GM11168 (cell line): ENCODE measurements around the gene CEP290.
"Not testable (repeated sequence)": the region's sequence is repeated elsewhere in the genome, so short reads cannot be mapped to it uniquely, and the experiment has no call there.

Source experiments
- in situ Hi-C: fragments of 300-500 bp; cut with MboI; formaldehyde crosslinking; loops from one replicate; pipeline ENCODE4 v1.12.0; 2022; ENCODE audit warnings: low sequenced_read_pairs; ENCODE audit not compliant: unreplicated experiment

Gene CEP290

DNA sequence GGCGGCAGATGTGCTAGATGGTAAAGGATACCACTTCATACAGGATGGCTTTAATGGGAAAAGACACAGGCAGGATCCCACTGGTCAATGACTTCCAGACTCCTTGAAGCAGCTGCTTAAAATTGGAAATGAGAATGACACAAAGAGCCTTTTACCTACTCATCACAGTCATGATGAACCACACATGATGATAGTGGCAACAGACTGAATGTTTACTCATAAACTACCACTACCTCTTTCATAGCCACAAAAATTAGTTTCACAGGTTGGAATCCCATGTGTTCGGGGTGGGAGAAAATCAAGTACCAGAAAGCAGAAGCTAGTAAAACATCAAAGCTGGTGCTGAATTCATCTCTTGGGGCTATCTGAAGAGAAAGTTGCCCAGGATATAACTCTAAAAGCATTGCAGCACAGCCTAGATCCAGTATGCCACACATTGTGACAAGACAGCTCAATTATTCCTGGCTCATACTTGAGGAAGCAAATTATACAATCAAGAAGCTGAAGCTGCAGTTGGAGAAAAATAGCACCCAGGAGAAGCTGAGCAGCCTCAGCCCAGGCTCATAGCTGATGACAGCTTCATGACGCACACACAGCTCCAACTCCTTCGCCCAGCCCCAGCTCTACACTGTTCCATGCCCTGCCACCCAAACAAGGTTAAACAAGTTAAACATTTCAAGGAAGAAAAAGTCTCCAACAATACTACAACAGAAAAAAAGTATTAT lies 83.7 kb downstream of the CEP290 start:
- in situ Hi-C loops, result no loop called here

- in situ Hi-C loops, result no loop called here
These were observed 85.3 kb downstream of the CEP290 start for GRCh38 chr12:88056571-88056970.

DNA sequence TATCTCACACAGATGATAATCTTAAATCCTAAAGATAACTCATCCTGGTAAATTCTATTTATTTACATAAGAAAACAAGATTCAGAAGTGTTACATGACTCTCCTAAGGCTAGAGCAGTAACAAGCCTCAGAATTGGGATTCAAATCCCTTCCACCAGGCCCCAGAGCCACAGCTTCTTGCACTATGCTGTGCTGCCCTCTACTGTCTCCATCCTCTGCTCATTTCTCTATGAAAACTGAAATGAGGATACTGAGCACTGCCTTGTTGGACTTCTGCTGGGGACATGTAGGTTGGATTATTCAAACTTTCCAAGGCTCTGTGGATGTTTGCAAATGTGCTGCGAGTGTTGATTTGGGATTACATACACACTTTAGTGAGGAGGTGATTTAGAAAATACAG lies 89.2 kb downstream of the CEP290 start:
- in situ Hi-C loops, result no loop called here

DNA sequence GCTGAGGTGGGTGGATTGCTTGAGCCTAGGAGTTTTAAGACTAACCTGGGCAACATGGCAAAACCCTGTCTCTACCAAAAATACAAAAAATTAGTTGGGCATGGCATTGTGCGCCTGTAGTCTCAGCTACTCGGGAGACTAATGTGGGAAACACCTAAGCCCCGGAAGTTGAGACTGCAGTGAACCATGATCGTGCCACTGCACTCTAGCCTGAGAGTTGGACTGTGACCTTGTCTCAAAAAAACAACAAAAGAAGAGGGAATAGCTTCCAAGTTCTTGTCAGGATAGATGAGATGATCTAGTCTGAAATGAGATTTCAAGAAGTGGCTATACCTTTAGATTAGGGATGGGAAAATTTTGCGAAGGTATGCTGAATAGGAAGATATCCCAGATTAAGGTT lies 97.9 kb downstream of the CEP290 start:
- in situ Hi-C loops, result no loop called here

DNA sequence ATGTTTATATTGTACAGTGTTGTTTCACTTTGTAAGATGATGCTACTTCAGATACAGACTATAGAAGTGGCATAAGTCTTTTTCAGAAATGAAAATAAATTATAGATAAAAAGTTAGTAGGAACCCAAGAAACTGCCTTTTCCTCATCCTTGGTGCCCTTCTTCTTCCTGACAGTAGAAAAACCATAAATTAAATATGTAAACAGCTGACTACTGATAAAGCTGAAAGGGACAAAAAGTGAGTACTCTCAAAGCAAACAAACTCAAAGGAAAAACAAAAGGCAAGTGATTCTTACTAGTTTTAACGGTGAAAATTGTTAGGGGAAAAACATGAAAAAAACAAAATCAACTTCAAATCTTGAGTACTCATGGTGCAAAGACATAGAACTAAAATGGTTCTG lies 104.1 kb downstream of the CEP290 start:
- in situ Hi-C loops, result no loop called here

DNA sequence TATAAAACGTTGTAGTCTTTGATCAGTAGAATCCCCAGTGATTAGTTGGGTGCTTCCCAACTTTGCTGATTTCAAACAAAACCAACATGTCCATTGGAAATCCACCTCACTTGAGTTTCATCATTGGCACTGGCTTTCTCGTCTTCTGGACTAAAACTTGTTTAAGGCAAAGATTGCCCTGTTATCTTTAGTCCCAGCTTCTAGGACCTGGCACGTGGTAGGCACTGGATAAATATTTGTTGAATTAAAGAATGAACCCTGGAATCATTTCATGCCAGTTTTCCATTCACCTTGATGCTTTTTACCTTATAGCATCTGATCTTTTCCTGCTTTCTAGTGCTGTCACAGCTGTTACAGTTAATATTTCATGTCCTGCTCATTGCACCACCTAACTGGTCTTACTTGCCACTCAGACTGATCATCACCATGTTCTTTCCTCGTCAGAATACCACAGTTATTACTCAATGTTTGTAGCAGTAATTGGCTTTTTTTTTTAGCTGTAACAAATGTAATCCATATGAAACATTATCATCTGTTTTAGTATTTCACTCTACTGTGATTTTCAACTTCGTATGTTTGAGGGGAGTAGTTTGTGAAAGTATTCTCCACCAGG lies 105.4 kb downstream of the CEP290 start:
- in situ Hi-C loops, result no loop called here

- in situ Hi-C loops, result no loop called here
These were observed 106.0 kb downstream of the CEP290 start for GRCh38 chr12:88035907-88036289.

DNA sequence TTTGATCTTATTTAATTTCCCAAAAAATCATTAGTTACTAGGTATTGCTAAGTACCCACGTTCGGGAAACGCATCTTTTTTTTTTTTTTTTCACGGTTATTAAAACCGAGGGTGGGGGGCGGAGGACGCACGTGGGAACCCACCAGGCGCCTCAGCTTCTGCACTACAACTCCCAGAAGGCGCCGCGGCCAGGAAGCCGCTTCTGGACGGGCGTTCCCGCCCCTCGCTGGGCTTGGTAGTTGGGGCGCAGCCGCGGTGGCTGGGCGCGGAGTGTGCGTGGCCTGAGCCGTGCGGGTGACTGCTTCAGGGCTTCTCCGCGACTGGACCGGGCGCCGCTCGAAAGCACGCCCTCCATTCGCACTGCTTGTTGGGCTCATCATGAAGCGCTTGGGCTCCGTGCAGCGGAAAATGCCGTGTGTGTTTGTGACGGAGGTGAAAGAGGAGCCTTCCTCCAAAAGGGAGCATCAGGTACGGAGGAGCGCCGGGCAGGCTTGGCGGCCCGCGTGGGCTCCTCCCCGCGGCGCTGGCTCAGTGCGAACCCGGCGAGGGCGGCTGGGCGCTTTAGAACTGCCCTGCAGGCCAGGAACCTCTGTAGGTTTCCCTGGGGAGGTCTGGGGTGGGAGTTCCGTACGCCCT lies 106.5 kb downstream of the CEP290 start:
- in situ Hi-C loops, result no loop called here

GRCh38 chr12:88031161-88031560 lies 110.7 kb downstream of the CEP290 start:
- in situ Hi-C loops, result not testable (repeated sequence)

- in situ Hi-C loops, result no loop called here
These were observed 112.7 kb downstream of the CEP290 start, which contains the start of gene C12orf50 for GRCh38 chr12:88029093-88029665. TSS of gene C12orf50 (minus strand) at chr12:88029401. CDS start at chr12:88026962, 2,439 bp downstream.

DNA sequence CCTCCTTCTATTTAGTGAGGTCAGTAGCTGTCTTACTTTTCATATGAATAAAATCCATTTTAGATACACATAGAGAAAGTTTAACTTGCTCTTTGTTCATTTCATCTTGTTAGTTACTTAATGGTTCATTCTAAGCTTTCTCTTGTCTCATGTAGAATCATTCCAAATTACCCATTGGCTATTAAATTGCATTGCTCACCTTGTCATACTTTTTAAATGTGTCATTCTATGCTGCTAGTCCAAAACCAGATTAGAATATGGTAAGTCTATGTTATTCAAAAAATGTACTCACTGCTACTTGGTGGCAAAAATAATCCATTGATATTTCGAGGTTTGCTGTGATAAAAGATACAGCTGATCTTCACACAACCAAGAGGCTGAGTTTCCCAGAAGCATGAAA lies 115.7 kb downstream of the CEP290 start:
- in situ Hi-C loops, result no loop called here

DNA sequence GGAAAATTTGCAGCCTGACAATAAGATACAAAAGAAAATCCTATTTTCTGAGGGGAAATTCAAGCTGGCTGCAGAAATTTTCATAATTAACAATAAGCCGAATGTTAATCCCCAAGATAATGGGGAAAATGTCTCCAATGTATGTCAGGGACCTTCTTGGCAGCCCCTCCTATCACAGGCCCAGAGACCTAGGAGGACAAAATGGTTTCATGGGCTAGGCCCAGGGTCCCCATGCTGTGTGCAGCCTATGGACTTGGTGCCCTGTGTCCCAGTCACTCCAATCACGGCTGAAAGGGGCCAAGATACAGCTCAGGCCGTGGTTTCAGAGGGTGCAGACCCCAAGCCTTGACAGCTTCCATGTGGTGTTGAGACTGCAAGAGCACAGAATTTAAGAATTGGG lies 123.9 kb downstream of the CEP290 start:
- in situ Hi-C loops, result no loop called here

DNA sequence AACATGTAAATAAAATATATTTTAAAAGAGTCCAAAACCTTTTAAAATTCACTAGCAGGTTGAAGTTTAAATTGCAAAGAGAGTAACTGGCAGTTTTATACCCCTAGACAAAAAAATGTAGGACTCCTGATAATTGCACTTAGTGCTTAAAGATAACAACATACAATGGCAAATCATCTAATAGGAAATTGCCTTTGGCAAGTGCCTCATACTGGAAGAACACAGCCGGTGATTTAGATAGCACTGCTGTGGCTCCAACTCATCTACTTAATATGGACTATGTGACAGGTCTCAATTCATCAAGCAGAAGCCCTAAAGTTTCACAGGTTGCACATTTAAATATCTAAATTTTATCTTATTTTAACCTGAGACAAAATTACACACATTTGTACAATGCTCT lies 126.1 kb downstream of the CEP290 start:
- in situ Hi-C loops, result no loop called here

GRCh38 chr12:88011755-88012154 lies 130.1 kb downstream of the CEP290 start:
- in situ Hi-C loops, result no loop called here

GRCh38 chr12:88006351-88006750 lies 135.5 kb downstream of the CEP290 start:
- in situ Hi-C loops, result no loop called here

- in situ Hi-C loops, result no loop called here
These were observed 140.6 kb downstream of the CEP290 start for GRCh38 chr12:88001327-88001726.
